ENCODE results near the gene JAK1.
A peak's percentile ranks its signal among the peaks of the same experiment; 100 is the strongest.

The JAK1 gene

DNA sequence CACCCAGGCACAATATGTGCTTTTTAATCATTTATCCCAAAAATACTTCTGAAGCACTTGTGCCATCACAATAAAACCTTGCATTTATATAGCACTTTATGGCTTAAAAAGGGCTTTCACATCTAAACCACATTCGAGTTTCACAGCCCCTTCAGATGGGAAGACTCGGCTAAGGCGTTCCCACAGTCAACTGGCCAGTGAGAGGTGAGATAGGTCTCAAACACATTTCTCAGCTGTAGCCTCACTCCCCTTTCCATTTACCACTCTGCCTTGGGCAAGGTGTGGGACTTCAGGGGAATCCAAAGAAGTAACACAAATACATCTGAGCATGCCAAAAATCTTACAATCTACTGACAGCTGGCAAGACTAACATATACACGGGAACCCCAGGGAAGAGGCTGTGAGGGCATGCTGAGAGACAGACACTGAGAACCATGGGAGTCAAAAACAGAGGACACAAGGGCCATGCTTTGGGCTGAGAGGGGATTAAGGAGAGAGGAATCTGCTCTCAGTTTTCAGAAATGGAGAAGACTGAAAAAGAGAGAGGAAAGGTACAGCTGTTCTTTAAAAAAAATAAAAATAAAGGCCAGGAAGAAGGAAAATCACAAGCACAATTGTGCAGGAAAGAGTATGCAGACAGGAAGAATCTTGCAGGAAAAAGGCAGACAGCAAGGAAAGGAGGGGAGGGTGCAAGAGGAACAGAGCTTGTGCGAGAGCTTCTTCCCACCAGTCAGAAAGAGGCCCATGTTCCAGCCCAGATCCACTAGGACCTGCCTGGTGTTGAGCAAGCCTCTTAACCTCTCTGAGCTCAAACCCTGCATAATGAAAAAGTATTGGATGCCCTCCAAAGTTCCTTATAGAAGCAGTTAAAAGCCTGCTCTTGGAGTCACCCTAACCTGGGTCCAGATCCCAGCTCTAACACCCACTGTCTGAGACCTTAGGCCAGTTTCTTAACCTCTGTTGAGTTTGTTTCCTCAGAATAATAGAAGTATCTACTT is 73.5 kb downstream of the JAK1 start:
- DNase-seq (ENCODE audit: low spot score): no peak

DNA sequence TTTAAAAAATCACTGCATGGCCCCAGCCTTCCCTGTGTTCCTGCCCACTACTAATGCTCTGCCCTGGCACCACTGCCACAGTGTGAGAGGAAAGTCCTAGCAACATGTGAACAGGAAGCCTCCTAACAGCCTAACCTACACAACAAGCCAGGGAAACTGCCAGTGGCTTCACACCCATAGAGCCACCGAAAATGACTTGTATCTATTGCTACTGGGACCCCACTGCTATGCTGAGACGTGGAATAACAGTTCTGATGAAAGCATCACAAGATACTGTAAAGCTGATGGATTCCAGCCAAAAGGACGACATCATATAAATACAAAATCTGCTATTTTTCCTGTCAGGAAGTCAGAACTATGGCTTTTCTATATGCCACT is 74.9 kb downstream of the JAK1 start:
- DNase-seq (ENCODE audit: low spot score): no peak

DNA sequence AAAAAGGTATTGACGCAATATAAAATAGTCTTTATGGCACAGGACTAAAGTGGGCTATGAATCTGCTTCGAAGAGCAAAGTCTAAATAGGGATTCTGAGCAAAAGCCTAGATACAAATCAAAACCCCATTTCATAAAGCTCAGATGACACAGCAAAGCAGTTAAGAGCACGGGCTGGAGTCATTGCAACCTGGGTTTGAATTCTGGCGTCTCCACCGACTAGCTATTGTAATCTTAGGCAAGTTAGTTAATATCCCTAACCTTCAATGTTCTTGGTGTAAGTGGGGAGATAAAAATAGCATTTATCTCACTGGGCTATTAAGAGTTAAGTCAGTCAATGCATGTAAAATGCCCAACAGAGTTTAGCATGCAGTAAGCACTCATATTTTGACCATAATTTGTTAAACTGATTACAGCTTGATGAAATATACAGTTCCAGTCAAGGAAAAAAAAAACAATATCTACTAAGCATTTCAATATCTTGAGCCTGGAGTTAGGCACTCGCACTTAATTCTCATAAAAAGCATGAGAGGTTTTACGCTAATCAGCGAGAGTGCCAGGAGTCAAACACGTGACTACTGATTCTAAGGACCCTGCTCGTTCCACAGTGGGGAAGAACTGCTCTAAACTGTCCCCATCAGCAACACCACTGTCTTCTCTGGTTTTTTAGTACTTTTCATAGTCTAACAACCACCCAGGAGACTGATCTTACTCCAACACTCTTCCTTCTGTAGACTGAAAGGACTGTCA is 75.5 kb downstream of the JAK1 start:
- DNase-seq (ENCODE audit: low spot score): no peak

DNA sequence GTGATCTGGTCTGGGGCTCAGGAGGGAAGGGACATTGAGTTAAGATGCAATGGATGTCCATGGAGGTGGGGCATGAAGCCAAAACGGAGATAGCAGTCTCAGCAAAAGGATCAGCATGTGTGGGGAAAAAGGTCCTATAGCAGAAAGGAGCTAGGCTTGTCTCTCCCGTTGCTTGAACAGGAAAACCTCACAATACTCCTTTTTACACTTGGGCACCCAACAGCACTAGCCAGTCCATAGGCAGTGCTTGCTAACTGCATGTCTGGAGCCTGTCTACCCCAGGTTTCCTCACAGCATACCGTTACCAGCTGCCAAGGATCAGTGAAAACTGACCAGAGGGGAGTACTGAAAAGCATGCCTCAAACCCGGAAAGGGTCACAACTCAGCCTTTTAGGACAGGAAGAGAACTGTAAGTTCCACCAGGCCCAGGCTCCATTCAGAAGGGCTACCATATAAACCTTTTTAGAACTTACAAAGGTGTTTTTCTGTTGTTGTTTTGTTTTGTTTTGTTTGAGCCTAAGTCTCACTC is 78.6 kb downstream of the JAK1 start:
- no peak for DNase-seq (ENCODE audit: low spot score)

DNA sequence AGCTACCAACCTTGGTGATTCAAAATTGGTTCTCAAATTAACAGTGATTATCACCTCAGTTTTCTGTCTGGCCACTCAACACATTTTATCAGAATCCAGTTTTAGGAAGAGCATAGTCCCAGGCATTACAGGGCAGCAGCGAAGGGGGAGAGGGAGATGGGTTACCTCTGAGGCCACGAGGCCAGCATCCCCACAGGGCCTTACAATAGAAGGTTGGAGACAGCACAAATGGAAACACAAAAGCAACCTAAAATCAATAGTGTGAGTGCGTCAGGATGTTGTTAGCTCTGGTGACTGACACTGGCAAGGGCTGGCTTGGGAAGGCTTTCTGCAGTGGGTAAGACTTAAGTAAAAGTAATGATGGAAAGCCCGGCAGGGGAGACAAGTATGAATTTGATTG is 79.5 kb downstream of the JAK1 start:
- no peak for DNase-seq (ENCODE audit: low spot score)

DNA sequence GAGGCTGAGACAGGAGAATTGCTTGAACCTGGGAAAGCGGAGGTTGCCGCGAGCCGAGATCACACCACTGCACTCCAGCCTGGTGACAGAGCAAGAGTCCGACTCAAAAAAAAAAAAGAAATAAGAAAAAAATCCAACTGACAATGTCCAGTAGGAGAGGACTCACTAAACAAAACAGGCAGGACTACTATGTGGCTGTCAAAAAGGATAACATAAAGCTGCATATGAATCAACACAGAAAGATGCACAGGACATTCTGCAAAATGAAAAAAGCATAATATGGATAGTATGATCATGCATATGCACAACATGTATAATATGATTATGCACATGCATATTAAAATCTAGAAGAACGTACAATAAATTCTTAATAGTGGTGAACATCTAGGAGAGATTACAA is 80.7 kb downstream of the JAK1 start:
- no peak for DNase-seq (ENCODE audit: low spot score)

DNA sequence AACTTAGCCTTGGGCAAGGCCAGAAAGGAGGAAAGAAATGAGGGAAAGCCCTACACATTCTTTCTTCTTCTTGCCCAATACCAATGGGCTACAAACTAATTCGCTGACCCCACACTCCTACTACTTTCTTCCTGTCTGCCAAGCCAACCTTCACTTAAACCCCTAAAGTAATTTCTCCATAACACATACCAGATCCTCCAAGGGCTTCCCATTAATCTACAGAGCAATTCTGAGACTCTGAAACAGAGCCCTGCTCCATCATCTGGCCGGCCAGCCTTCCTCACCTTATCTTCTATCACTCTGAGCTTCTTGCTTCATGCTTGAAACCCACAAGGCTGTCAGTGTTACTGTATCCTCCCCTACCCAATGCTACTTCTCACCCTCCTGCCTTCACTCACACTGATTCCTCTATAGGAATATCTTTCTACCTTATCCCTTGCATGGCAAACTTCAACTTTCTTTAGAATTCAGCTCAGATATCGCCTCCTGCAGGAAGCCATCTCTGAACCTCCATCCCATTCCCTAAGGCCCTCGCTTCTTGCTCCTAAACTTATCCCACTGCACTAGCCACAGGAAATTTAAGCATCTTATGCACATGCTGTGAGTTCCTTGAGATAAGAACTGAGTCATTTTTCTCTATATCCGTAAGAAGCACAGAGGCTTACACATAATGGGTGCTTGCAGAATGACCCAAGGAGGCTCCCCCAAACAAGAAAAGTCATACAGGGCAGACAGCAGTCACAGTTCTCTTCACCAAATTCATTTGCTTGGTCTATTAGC is 81.9 kb downstream of the JAK1 start:
- DNase-seq (ENCODE audit: low spot score): no peak

DNA sequence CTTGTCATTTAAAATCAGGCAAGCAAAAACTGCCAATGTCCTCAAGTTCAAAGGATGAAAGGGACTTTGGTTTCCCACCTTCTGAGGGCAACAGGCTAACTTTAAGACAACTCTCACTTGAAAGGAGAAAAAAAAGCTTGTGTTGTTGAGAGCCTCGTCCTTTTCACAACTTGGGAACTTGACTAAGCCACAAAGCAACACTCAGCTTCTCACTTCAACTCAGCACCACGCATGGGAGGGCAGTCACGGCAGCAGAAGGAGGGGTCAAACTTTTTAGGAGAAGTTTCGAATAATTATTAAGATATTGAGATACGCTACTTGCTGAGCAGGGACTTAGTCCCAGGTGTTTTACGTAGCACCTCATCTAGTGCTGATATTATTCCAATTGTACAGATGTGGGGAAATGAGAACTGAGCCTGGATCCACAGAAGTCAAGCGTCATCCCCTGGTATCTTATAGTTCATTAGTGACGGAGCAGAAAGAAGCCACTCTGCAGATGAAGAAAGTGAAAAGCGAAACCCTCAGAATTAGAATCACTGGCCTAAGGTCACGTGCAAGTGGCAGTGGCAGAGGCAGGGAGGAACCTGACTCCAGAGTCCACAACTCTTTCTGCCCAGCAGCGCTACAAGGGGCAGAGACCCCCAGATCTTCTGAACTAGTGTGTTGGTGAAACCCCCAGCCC is 83.6 kb downstream of the JAK1 start:
- no peak for DNase-seq (ENCODE audit: low spot score)

DNA sequence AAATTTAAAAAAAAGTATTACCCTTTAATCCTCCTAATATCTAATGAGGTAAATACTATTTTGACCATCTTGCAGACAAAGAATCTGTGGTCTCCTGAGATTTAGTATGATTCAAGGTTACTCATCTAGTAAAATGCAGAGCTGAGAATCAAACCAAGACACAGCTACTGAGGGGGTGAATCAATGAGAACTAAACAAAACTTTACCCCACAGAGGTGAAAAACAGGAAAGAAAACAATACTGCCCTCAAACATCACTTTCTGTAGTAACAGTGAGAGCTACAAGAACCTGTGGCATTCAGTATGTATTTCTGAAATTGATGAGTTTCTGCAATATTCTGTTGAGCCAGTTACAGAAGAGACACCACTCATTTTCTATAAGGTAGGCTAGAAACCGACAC is 85.1 kb downstream of the JAK1 start:
- DNase-seq (ENCODE audit: low spot score): peak; percentile 76

DNA sequence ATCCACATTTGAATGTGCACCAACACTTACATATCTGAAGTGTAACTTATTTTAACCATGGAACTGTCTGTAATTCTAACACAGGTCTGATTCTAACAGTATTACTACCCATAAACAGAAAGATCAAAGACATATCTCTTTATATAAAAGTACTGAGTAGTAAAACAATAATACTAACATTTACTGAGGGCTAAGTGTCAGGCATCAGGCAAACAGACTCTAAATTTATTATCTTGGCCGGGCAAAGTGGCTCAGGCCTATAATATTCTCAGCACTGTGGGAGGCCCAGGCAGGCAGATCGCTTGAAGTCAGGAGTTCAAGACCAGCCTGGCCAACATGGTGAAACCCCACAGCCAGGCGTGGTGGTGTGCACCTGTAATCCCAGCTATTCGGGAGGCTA is 85.9 kb downstream of the JAK1 start:
- no peak for DNase-seq (ENCODE audit: low spot score)

DNA sequence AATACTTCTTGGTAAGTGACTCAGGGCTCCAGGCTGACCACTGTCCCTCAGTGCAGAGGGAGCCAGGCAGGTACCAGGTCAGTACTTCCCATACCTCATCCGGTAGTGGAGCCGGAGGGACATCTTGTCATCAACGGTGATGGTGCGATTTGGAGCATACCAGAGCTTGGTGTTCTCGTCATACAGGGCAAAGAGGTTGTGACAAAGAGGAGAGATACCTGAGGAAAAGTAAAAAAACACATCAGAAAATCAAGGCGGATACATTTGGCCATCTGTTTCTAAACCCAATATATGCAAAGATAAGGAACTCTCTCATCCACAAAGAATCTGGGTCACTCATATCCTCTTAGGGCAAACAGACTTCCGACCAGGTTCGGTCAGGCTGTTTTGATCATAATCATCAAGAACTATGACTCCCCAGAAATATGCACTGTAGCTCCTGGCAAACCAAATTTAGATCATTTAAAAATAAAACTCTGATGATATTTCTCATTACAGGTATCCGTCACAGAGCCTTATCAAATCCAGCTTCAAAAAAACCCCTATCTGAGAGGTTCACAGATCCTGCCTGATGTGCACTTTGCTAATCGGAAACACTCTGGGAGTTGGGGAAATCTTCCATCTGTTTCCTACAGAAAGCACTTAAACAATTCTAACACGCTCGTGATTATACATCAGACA is 87.3 kb downstream of the JAK1 start:
- peak; percentile 96 for DNase-seq (ENCODE audit: low spot score)

DNA sequence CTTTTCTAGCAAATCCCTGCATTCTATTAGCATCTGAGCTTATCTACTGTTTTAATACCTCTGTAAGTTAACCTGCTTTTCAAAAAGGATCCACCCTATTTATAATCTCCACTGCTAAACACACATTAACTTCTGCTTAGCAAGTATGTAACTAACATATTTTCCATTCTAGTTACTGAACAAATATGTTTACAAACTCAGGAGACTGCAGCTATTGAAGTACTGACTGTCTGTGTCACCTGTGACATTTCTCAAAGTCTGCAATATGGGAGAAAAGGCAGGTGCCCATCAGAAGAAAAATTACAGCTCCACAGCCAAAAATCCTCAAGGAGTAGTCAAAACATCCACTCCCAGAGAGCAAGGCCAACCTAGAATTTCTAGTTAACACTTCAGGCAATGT is 88.3 kb downstream of the JAK1 start:
- no peak for DNase-seq (ENCODE audit: low spot score)

DNA sequence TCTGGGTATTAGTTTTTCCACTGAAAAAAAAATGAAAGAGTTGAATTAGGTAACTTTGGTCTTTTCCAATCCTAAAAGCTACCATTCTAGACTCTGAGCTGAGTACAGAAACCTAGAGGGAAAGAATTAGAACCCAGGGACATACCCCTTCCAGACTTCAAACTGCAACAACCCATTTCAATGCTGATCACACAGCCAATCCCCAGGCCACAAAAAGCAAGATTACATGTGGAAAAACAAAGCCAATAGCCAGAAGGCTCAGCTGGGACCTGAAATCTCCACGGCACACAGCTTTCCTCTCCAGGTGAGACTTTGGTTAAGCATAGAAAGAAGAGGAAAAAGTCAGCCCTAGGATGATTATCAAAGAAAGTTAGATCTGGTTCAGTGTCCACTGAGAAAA is 88.8 kb downstream of the JAK1 start:
- DNase-seq (ENCODE audit: low spot score): no peak

DNA sequence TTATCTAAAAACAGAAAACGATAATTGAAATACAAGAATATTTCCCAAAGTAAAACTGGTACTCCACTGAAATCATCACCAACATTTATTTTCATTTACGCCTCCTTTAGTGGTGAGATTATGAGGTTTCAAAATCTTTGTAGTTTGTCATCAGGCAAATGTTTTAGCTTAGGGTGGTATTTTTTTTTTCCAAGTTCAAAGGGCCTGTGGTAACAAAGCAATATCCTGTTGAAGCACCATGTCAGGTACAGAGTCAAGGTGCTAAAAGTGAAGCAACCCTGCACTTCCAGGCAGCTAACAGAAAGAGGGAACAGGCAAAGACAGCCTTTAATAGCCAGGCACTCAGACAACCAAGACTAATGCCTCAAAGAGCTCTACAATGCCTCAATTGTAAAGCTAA is 89.2 kb downstream of the JAK1 start:
- DNase-seq (ENCODE audit: low spot score): no peak

DNA sequence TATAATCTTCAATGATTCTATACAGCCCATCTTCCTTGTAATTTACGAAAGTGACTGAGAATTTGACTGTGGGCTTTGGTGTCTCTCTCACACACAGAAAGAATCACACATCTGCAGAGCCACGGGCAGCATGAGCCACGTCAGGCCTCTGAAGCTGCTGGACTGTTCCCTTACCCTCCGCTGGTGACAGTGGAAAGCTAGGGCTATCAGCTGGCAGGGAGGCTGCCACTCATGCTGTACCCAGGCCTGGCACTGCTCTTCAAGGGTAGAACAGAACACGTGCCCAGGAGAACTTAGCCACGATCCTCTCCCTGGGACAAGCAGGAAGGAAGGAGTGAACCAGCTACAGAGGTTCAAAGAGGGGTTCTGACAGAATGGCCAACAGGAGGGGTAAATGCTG is 90.7 kb downstream of the JAK1 start:
- DNase-seq (ENCODE audit: low spot score): no peak

DNA sequence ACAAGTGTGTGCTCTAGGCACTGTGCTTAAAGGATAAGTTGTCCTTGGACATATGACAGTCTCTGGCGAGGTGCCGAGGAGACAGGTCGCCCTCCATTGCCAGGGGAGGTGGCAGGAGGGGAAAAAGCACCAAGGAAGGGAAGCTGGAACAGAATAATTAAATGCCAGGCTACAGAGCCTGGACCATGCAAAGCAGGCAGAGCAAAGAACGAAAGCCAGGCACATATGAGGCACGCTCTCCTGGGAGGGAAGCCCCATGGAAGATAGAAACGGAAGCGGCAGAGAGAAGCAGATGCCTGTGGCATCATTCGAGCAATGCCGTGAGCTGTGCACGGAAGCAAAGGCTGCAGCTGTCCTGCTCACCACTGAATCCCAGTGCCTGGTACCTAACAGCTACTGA is 91.2 kb downstream of the JAK1 start:
- DNase-seq (ENCODE audit: low spot score): no peak

DNA sequence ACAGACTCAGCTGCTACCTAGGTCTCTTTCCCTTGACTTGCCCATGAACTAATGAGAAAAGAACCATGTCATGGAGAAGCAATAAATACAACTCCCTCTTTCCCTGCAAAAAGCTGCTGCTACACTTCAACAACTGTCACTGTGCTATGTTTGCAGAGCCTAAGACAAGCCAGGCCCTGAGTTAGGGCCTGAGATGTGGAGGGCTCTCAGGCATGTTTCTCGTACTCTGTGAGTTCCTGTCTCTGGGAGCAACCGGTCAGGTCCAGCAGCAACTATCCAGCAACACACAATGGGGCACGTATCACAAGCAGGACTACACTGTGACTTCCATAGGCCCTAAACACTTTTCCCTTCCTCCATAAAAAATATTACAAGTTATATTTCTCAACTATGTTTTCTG is 91.7 kb downstream of the JAK1 start:
- no peak for DNase-seq (ENCODE audit: low spot score)

DNA sequence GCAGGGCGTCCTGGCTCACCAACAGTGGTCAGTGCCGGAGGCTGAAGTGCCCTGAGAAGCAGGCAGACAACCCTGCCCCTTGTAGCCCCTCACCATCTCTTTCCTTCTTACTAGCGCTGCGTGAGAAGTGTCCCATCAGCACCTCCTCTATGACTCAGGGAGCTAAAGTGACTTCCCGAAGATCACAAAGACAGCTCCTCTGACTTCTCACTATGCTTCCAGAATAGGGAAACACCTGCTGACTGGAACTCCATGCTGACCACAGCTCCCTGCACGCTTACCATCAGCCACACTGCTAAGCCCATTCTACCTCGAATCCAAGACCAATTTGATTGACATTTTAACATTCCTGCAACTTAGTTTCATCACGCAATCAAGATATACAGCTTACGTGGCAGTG is 92.8 kb downstream of the JAK1 start:
- DNase-seq (ENCODE audit: low spot score): no peak

DNA sequence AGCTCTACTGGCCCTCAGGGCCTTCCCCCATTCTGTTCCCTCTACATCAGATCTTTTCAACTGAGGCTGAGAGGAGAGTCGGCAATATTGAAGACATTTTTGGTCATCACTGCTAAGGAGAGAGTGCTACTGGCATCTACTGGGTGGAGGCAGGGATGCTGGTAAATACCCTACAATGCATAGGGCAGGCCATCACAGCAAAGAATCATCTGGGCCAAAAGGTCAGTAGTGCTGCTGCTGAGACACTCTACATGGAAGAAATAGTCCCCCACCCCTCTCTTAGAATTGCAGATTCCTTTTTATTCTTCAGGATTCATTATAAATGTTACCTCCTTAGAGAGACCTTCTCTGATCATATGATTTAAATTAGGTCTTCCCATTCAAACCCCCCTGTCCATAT is 94.3 kb downstream of the JAK1 start:
- no peak for DNase-seq (ENCODE audit: low spot score)

DNA sequence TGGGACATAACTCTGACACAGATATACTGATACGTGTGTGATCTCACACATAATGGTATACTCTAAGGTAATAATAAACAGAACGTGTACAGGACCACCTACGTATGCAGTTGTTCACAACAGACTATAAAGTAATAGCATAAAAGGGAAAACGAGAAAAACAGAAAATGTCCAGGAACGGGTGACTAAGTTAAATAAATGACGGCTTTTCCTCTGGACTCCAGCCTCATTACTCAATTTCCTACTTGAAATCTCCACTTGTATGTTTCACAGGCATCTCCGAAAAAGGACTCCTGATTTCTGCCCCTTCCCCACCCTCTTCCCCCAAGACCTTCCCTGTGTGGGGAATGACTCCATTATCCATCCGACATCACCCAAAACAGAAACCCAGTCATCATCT is 95.1 kb downstream of the JAK1 start:
- no peak for DNase-seq (ENCODE audit: low spot score)

DNA sequence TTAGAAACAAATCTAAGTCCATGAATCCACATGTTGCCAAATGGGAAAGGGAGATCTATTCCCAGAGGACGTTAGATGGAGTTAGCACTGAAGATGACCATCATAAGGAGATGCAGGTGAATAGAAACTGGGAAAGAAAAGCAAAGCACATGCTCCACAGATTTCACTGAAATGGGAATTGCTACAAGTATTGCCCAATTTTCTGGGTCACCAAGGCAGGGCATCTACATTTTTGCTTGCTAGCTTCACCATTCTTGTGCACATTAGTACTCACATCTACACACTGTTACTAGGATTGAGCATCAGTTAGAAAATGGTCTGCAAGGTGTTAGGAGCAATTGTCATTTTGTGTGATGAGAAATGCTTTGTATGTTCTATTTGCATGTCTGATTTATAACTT is 99.1 kb downstream of the JAK1 start:
- no peak for DNase-seq (ENCODE audit: low spot score)

All from kidney capillary endothelial cell (primary cell).